SK-N-SH (cell line): Measurements from ENCODE around the gene FCRL2. TPM values are rescaled to one million over a fixed set of nuclear protein-coding genes. Genes with fewer than 3 reads are reported as not detected.

Experiments
- CTCF ChIA-PET: fragments of 300-600, 350-600 bp; formaldehyde crosslinking; extraction: SDS; loops from one replicate; lab custom pipeline; 2021; lab: Yijun Ruan, JAX
- POLR2A ChIA-PET: fragments of 350-600 bp; sonication (Branson Sonifier 250); formaldehyde crosslinking; extraction: SDS; loops from one replicate; lab custom pipeline; 2020; ENCODE audit warnings: antibody characterized with exemption, inconsistent platforms; lab: Yijun Ruan, JAX
- DNase-seq: peaks from one replicate; pipeline ENCODE4 v3.0.0; 2012
- H2AFZ ChIP-seq: fragments of 200-600 bp; sonication (generic); 2 replicates; pipeline ENCODE4 v1.8.1; 2016; ENCODE audit warnings: antibody characterized with exemption, mild to moderate bottlenecking, low read depth
- H3F3A ChIP-seq: fragments of 200-600 bp; sonication (generic); replicated peaks from 2 replicates; pipeline ENCODE3; 2016; ENCODE audit warnings: antibody characterized with exemption, mild to moderate bottlenecking; ENCODE audit not compliant: insufficient read depth
- H3K27ac ChIP-seq, 2 experiments: fragments of 200-500 bp in 1 of 2; fragments of 200-600 bp in 1 of 2; sonication (Bioruptor generic) in 1 of 2; sonication (generic), shearing (Covaris generic) in 1 of 2; 2 replicates each; pipeline versions ENCODE4 v1.5.1 to v1.6.1; 2014 to 2016; ENCODE audit warnings: low read depth in 2 of 2, inconsistent platforms in 1 of 2, low read length in 1 of 2, mild to moderate bottlenecking in 1 of 2, mixed read lengths in 1 of 2
- H3K27me3 ChIP-seq: fragments of 200-600 bp; sonication (generic), shearing (Covaris generic); 2 replicates; pipeline ENCODE4 v1.6.1; 2016; ENCODE audit warnings: mixed run types; ENCODE audit not compliant: insufficient read depth
- H3K36me3 ChIP-seq, 2 experiments: fragments of 200-500 bp in 1 of 2; fragments of 200-600 bp in 1 of 2; sonication (Bioruptor generic) in 1 of 2; sonication (generic) in 1 of 2; replicated peaks in 1 of 2; 2 replicates each; pipeline versions ENCODE3 to v1.5.1; 2014 to 2016; ENCODE audit warnings: low read length in 1 of 2, mild to moderate bottlenecking in 1 of 2; ENCODE audit not compliant: insufficient read depth in 2 of 2, control insufficient read depth in 1 of 2
- H3K4me1 ChIP-seq, 2 experiments: fragments of 200-500 bp in 1 of 2; fragments of 200-600 bp in 1 of 2; sonication (Bioruptor generic) in 1 of 2; sonication (generic), shearing (Covaris generic) in 1 of 2; 2 replicates each; pipeline versions ENCODE4 v1.5.1 to v1.6.1; 2014 to 2016; ENCODE audit warnings: low read depth in 1 of 2, low read length in 1 of 2, mixed run types in 1 of 2; ENCODE audit not compliant: insufficient read depth in 2 of 2, control insufficient read depth in 1 of 2
- H3K4me2 ChIP-seq: fragments of 200-600 bp; sonication (generic), shearing (Covaris generic); 2 replicates; pipeline ENCODE4 v1.6.1; 2017; ENCODE audit warnings: mixed run types
- H3K4me3 ChIP-seq, 2 experiments: fragments of 200-500 bp in 1 of 2; fragments of 200-600 bp in 1 of 2; sonication (Bioruptor generic) in 1 of 2; sonication (generic), shearing (Covaris generic) in 1 of 2; 2 replicates each; pipeline versions ENCODE4 v1.5.1 to v1.8.1; 2014 to 2016; ENCODE audit warnings: low read depth in 2 of 2, inconsistent platforms in 1 of 2, low read length in 1 of 2, mild to moderate bottlenecking in 1 of 2, mixed read lengths in 1 of 2, moderate library complexity in 1 of 2
- H3K79me2 ChIP-seq: fragments of 200-600 bp; sonication (generic); 2 replicates; pipeline ENCODE4 v1.8.1; 2017; ENCODE audit warnings: mild to moderate bottlenecking; ENCODE audit not compliant: insufficient read depth
- H3K9ac ChIP-seq: fragments of 200-600 bp; sonication (generic); 2 replicates; pipeline ENCODE4 v1.6.1; 2017; ENCODE audit warnings: mixed run types
- H3K9me2 ChIP-seq: fragments of 200-600 bp; sonication (generic); 2 replicates; pipeline ENCODE4 v1.6.1; 2017; ENCODE audit warnings: mixed run types
- H3K9me3 ChIP-seq: fragments of 200-600 bp; sonication (generic); 2 replicates; pipeline ENCODE4 v1.6.1; 2017; ENCODE audit warnings: mixed run types, mild to moderate bottlenecking, moderate library complexity
- H4K20me1 ChIP-seq: fragments of 200-600 bp; sonication (generic); 2 replicates; pipeline ENCODE4 v1.6.1; 2017; ENCODE audit warnings: mild to moderate bottlenecking, mixed run types; ENCODE audit not compliant: insufficient read depth
- ELF1 ChIP-seq: IDR thresholded peaks from 2 replicates; pipeline ENCODE4 v1.4.0; 2012
- EP300 ChIP-seq, 2 experiments: IDR thresholded peaks; 2 replicates each; pipeline versions ENCODE4 v1.4.0 to v1.6.1; 2012; ENCODE audit warnings: borderline replicate concordance in 1 of 2, low read depth in 1 of 2, low read length in 1 of 2
- FOXJ3 ChIP-seq: sonication (generic); formaldehyde crosslinking; IDR thresholded peaks from 2 replicates; pipeline ENCODE4 v1.5.1; 2020; ENCODE audit warnings: mild to moderate bottlenecking, missing genetic modification reagents
- GATA2 ChIP-seq: sonication (generic); formaldehyde crosslinking; IDR thresholded peaks from 2 replicates; pipeline ENCODE4 v1.5.0; 2020; ENCODE audit warnings: mild to moderate bottlenecking, missing genetic modification reagents
- JUND ChIP-seq: IDR thresholded peaks from 2 replicates; pipeline ENCODE4 v1.4.0; 2012
- MEF2A ChIP-seq: IDR thresholded peaks from 2 replicates; pipeline ENCODE4 v1.4.0; 2012; ENCODE audit warnings: low read depth, borderline replicate concordance
- NFIC ChIP-seq: IDR thresholded peaks from 2 replicates; pipeline ENCODE4 v1.4.0; 2012; ENCODE audit warnings: borderline replicate concordance
- POLR2AphosphoS5 ChIP-seq: IDR thresholded peaks from 2 replicates; pipeline ENCODE4 v1.6.1; 2012; ENCODE audit warnings: low read depth, low read length
- RAD21 ChIP-seq: IDR thresholded peaks from 2 replicates; pipeline ENCODE4 v1.6.1; 2012; ENCODE audit warnings: mild to moderate bottlenecking, low read length
- RFX5 ChIP-seq: IDR thresholded peaks from 2 replicates; pipeline ENCODE4 v1.6.1; 2012; ENCODE audit warnings: mild to moderate bottlenecking, improper control_type of control experiment, low read length
- RXRA ChIP-seq: IDR thresholded peaks from 2 replicates; pipeline ENCODE4 v1.4.0; 2012; ENCODE audit warnings: low read depth, mild to moderate bottlenecking, borderline replicate concordance
- SMC3 ChIP-seq: IDR thresholded peaks from 2 replicates; pipeline ENCODE4 v1.6.1; 2012; ENCODE audit warnings: low read depth, low read length, improper control_type of control experiment
- TAF1 ChIP-seq: IDR thresholded peaks from 2 replicates; pipeline ENCODE4 v1.6.1; 2012; ENCODE audit warnings: low read depth, mild to moderate bottlenecking, low read length, moderate library complexity, borderline replicate concordance
- TCF12 ChIP-seq: IDR thresholded peaks from 2 replicates; pipeline ENCODE4 v1.4.0; 2012
- TEAD4 ChIP-seq: IDR thresholded peaks from 2 replicates; pipeline ENCODE4 v1.4.0; 2012; ENCODE audit warnings: mild to moderate bottlenecking, borderline replicate concordance; ENCODE audit not compliant: insufficient read depth
- YY1 ChIP-seq: IDR thresholded peaks from 2 replicates; pipeline ENCODE4 v1.4.0; 2012; ENCODE audit warnings: low read depth, mild to moderate bottlenecking
- WGBS: methylation state at CpG from one replicate; pipeline ENCODE4 v1.1.6; 2017; ENCODE audit warnings: low lambda C conversion rate; 5-methylcytosine and 5-hydroxymethylcytosine counted together
- polyA plus RNA-seq, 3 experiments: library from polyadenylated mRNA; depleted of rRNA; stranded (reverse); fragments of >200 nt; gene quantifications; 2 replicates each; pipeline ENCODE4 v1.2.3, GENCODE V29; 2012
- TF ChIP-seq, protein P1 (sequence below): fragments of 200-600 bp; sonication (generic); IDR thresholded peaks from 2 replicates; pipeline ENCODE4 v1.6.1; 2017; ENCODE audit warnings: antibody characterized with exemption, mild to moderate bottlenecking, moderate library complexity
- TF ChIP-seq, protein P2 (sequence below): IDR thresholded peaks from 2 replicates; pipeline ENCODE4 v1.4.0; 2012; ENCODE audit warnings: low read depth, borderline replicate concordance
- TF ChIP-seq, protein P3 (sequence below): fragments of 150-350 bp; IDR thresholded peaks from 2 replicates; pipeline ENCODE4 v1.6.1; 2017; ENCODE audit warnings: antibody characterized with exemption, low read length, low read depth, borderline replicate concordance
- TF ChIP-seq, protein P4 (sequence below): IDR thresholded peaks from 2 replicates; pipeline ENCODE4 v1.4.0; 2012; ENCODE audit warnings: low read depth, borderline replicate concordance

The FCRL2 gene
- polyA plus RNA-seq, 1 of the 3 experiments (the other 2 are of a cell fraction): not detected

DNA sequence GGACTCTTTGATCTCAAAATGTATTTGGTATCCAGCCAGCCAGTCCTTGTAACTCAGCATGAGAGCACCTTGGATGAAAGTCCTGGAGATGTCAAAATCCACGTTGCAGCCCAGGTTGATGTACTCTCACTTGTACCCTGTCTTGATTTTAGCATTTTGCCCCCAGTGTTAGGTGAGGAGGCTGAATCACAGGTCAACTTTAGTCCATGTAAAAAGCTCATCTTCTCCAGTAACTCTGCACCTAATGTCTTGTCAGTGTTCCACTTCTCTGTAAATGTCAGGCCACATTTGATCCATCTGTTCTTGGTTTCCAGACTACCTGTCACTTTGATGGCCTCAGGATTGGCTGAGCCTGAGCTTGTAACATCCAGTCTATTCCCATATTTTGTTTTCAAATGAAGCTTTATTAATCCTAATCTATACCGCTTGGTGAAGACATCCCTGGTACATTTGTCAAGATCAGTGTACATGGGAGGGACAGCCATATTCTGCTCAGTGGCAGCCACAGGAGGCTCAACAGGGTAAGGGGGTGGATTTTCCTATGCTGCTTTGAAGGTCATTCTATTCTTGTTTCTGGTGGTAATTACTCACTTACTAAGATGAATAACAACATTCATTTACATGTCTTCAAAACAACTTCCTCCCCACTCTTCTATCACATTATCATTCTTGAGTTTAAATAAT is 52.3 kb downstream of the FCRL2 start:
- TF ChIP-seq ELF1 (no peak), FOXJ3 (CRISPR knock-in tag) (no peak), JUND (no peak)
- TF ChIP-seq, all 33 proteins: peak for 0
- Histone ChIP-seq H3K79me2 (no peaks in the 10 kb centered on the region), H3K36me3 (no peaks in the 10 kb centered on the region), H3K9me3 (no peaks in the 10 kb centered on the region), H3K27ac (no peak overlapping the region), H4K20me1 (no peaks in the 10 kb centered on the region), H3K27me3 (no peaks in the 10 kb centered on the region), H3K9me2 (no peaks in the 10 kb centered on the region), H3K4me3 (no peak overlapping the region), H2AFZ (no peak overlapping the region), H3K4me2 (no peak overlapping the region), H3F3A (no peaks in the 10 kb centered on the region), H3K4me1 (no peaks in the 10 kb centered on the region), H3K9ac (no peak overlapping the region)
- no peak for DNase-seq
- WGBS: 0% methylated on average over 2 of the region's 2 CpGs
- ChIA-PET POLR2A (no interaction called here), CTCF (no interaction called here)

DNA sequence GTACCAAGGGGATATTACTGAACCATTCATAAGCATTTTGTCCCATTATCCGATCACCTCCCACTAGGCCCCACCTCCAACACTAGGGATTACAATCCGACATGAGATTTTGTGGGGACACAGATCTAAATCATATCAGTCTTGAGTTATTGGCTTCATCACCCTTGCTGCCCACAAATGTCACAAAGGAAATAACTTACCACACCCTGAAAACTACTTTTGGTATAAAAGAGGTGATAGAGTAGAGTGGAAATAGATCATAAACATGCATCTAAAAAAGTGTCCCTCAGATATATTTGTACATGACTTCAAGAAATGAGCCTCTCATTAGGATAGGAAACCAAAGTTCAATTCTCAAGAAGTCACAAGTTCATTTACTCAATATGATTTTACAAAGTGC is 53.8 kb downstream of the FCRL2 start:
- TF ChIP-seq YY1 (no peak), POLR2AphosphoS5 (no peak), RAD21 (no peak), TAF1 (no peak), ELF1 (no peak), TCF12 (no peak), MEF2A (no peak), EP300 (IDR thresholded peaks at IDR 0.05; ENCODE audit: borderline replicate concordance in 1 of 2, low read depth in 1 of 2, low read length in 1 of 2) (no peak), TEAD4 (no peak), SMC3 (no peak), FOXJ3 (CRISPR knock-in tag) (no peak), GATA2 (CRISPR knock-in tag) (no peak), JUND (no peak), NFIC (no peak), RFX5 (no peak), RXRA (no peak)
- TF ChIP-seq, protein P1, sequence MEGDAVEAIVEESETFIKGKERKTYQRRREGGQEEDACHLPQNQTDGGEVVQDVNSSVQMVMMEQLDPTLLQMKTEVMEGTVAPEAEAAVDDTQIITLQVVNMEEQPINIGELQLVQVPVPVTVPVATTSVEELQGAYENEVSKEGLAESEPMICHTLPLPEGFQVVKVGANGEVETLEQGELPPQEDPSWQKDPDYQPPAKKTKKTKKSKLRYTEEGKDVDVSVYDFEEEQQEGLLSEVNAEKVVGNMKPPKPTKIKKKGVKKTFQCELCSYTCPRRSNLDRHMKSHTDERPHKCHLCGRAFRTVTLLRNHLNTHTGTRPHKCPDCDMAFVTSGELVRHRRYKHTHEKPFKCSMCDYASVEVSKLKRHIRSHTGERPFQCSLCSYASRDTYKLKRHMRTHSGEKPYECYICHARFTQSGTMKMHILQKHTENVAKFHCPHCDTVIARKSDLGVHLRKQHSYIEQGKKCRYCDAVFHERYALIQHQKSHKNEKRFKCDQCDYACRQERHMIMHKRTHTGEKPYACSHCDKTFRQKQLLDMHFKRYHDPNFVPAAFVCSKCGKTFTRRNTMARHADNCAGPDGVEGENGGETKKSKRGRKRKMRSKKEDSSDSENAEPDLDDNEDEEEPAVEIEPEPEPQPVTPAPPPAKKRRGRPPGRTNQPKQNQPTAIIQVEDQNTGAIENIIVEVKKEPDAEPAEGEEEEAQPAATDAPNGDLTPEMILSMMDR: no peak
- TF ChIP-seq, protein P2, sequence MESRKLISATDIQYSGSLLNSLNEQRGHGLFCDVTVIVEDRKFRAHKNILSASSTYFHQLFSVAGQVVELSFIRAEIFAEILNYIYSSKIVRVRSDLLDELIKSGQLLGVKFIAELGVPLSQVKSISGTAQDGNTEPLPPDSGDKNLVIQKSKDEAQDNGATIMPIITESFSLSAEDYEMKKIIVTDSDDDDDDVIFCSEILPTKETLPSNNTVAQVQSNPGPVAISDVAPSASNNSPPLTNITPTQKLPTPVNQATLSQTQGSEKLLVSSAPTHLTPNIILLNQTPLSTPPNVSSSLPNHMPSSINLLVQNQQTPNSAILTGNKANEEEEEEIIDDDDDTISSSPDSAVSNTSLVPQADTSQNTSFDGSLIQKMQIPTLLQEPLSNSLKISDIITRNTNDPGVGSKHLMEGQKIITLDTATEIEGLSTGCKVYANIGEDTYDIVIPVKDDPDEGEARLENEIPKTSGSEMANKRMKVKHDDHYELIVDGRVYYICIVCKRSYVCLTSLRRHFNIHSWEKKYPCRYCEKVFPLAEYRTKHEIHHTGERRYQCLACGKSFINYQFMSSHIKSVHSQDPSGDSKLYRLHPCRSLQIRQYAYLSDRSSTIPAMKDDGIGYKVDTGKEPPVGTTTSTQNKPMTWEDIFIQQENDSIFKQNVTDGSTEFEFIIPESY: no peak
- TF ChIP-seq, protein P3, sequence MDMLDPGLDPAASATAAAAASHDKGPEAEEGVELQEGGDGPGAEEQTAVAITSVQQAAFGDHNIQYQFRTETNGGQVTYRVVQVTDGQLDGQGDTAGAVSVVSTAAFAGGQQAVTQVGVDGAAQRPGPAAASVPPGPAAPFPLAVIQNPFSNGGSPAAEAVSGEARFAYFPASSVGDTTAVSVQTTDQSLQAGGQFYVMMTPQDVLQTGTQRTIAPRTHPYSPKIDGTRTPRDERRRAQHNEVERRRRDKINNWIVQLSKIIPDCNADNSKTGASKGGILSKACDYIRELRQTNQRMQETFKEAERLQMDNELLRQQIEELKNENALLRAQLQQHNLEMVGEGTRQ: no peak
- TF ChIP-seq, protein P4, sequence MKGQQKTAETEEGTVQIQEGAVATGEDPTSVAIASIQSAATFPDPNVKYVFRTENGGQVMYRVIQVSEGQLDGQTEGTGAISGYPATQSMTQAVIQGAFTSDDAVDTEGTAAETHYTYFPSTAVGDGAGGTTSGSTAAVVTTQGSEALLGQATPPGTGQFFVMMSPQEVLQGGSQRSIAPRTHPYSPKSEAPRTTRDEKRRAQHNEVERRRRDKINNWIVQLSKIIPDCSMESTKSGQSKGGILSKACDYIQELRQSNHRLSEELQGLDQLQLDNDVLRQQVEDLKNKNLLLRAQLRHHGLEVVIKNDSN: no peak
- Histone ChIP-seq H3K4me1 (no peaks in the 10 kb centered on the region), H3F3A (no peaks in the 10 kb centered on the region), H3K27me3 (no peaks in the 10 kb centered on the region), H3K4me3 (no peak overlapping the region), H3K4me2 (no peak overlapping the region), H2AFZ (no peak overlapping the region), H3K9me3 (no peaks in the 10 kb centered on the region), H3K27ac (no peak overlapping the region), H3K36me3 (no peaks in the 10 kb centered on the region), H3K9ac (no peak overlapping the region), H4K20me1 (no peaks in the 10 kb centered on the region), H3K79me2 (no peaks in the 10 kb centered on the region), H3K9me2 (no peaks in the 10 kb centered on the region)
- CTCF ChIA-PET: no interaction called here
- 3% methylated on average over 2 of the region's 2 CpGs for WGBS
- POLR2A ChIA-PET: no interaction called here
- DNase-seq: no peak
